GM19372 (cell line): ENCODE data around the gene EXOC4.

Source experiments
- ATAC-seq: cut with Tn5 transposase; IDR thresholded peaks from one replicate; pipeline ENCODE4 v1.9.1; 2021; ENCODE audit warnings: mild to moderate bottlenecking, low read depth, moderate library complexity; ENCODE audit not compliant: unreplicated experiment

The EXOC4 gene

DNA sequence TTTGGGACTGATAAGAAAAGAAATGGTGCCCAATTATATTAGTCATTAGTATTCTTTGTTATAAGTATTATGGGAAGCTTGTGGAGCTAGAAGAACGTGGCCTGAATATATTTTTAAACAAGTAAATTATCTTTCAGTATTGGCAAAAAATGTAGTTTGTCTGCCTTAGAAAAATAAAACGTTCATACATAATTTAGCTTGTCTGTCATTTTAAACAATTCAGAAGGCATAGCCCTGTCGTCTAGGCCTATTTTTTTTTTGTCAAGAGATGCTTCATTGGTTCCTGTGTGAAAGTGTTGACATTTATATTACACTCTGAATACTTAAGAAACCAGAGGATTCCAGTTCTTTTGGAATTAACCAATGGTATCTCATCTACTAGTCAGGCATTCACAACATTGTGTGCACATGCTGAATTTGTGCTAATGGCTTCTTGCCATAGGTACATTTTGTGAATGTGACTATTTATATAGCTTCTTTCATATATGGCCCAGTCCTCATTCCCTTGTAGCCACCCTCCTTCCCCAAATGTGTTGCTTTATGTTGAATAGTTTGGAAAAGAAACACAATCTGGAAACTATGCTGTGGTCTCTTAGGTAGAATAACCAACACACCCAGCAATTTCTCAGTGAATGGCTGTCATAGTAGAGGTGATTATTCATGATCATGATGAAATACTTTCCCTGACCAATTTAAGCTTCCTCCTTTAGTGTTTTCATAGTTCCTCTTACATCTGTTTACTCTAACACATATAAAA is 435.8 kb downstream of the EXOC4 start:
- no peak for ATAC-seq

- no peak for ATAC-seq
Measured at GRCh38 chr7:133690740-133691139, 437.9 kb downstream of the EXOC4 start.

GRCh38 chr7:133691727-133692610 is 439.1 kb downstream of the EXOC4 start:
- ATAC-seq, result no peak

DNA sequence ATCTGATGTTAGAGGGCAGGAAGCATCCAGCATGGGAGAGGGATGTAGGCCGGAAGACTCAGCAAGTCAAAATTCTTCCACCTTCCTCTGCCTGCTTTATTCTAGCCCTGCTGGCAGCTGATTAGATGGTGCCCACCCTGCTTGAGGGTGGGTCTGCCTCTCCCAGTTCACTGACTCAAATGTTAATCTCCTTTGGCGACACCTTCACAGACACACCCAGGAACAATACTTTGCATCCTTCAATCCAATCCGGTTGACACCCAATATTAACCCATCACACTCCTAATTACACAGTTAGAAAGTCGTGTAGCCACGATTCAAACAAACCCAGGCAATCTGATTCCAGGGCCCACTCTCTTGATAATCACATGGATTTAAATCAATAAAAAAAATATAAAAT is 440.4 kb downstream of the EXOC4 start:
- ATAC-seq, result no peak

DNA sequence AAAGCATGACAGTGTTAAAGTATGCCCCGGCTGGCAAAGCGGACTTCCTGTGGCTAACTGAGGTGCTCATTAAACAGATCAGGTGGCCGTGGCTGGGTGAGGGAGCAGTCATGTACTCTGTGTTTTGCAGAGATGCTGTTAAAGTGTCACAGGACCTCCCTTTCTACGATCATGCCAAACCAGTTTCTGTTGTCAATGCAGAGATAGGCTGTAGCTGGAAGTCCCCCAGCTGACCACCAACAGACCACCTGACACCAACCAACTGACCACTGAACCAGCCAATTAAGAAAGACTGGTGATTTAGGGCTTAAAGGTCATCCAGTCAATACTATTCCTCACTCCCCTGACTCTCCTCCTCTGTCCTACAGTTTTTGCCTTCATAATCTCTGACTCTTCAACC is 443.2 kb downstream of the EXOC4 start:
- ATAC-seq, result no peak

DNA sequence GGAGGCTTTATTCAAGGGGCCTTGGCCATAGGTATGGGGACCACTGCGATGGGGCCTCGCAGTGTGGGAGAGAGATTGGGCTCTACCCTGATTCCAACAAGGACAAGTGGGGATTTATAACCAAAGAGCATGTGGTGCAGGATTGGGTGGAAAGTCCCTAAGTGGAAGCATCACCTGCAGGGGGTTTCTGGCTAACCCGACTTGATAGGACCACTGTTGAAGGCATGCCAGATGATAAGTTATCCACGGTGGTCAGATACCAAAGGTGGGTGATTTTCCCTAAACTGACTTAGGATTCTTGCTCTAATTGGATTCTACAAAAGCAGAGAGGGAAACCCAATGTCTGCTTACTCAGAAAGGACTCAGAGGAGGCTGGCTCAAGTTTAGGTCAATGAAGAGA is 444.7 kb downstream of the EXOC4 start:
- ATAC-seq, result no peak

- ATAC-seq, result no peak
Measured at GRCh38 chr7:133698127-133698526, 445.2 kb downstream of the EXOC4 start.

GRCh38 chr7:133699386-133699785 is 446.5 kb downstream of the EXOC4 start:
- no peak for ATAC-seq

GRCh38 chr7:133702078-133702477 is 449.2 kb downstream of the EXOC4 start:
- no peak for ATAC-seq

DNA sequence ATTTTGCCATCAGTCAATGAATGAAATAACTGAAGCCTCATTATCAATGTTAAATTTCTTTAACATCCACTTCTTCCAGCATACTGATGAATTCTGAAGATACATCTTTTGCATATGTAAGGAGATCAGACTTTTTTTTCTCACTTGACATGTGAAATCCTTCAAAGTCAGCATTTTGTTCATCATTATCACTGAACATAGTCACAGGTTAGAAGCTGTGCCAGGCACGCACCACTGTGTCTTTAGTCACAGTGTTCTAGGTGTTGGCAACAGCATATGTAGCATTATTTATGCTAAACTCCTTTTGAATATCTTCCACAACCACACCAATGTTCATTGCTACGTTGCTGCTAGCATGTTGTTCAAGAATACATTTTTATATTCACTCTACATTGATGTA is 450.1 kb downstream of the EXOC4 start:
- ATAC-seq, result no peak

DNA sequence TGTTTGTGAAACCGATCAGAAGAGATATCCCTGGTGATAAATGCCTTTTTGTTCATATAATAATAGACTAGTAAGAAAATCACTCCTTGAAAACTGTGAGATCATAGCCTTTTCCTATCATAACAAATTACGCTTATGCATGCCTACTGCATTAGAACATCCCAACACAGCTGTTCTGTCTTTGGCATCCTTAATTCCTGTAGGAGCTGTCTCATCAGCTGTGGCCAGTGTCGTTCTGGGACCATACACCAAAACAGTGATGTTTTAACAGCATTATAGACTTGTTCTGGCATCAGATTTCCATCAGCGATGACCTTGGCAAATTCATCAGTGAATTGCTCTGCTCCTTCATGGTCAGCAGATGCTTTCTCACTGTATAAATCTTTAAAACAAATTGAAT is 450.7 kb downstream of the EXOC4 start:
- no peak for ATAC-seq

- no peak for ATAC-seq
Measured at GRCh38 chr7:133704453-133704852, 451.6 kb downstream of the EXOC4 start.

DNA sequence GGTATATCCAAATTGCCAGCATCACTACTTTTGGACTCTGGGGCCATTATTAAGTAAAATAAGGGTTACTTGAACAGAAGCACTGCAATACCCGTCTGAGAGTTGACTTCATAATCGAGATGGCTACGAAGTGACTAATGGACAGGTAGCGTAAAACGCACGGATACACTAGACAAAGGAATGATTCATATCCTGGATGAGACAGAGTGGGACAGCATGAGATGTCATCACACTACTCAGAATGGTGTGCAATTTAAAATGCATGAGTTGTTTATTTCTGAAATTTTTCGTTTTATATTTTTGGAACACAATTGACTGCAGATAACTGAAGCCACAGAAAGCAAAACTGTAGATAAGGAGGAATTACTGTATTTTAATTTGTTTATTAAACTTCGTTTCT is 452.7 kb downstream of the EXOC4 start:
- no peak for ATAC-seq

DNA sequence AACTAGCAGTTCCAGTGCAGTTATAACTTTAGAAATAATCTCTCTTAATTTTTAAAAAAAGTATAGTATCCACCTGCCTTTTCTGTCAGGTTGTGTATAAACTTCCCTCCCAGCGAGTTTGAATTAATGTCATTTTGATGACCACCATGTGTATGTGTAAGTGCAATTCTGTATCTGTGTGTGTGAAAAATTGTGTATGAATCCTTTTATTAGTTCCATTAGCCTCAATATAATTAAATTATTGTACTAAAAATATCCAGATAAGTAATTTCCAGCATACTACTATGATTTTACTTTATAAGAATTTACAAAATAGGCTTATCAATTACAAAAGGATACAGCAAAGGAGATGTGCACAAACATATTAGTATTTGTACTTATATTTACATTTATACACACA is 453.1 kb downstream of the EXOC4 start:
- no peak for ATAC-seq

DNA sequence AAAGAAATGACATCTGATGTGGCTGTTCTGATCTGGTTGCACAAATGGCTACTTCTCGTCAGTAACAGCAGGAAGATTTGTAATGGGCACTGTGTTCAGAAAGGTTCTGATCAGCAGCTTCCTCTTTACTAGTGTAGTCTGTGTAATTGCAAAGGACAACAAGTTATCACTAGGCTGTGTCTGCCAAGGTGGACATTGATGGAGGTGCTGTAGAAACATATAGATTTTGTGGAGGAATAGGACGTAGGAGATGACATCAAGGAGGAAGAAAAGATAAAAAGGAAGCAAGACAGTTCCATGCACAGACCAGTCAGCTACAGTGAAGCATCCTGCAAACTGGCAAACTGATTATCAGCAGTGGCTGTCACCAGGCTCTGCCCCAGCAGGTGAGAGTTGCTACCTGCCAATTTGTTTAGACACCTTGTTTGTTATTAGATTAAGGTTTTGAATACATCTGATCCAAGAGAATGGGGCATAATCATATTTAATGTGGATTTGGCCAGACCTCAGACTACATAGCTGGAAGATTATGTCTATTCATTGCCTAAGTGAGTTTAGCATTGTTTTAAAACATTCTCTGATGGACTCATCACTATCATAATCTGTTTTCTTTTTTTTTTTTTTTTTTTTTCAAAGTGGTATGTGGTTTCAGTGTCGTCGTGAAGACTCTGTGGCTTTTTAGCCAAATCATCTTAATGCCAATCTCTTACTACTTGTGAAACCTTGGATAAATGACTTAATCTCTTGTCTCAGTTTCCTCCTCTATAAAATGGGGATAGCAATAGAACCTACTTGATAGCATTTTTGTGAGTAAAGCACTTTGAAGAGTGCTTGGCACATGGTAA is 456.4 kb downstream of the EXOC4 start:
- no peak for ATAC-seq

DNA sequence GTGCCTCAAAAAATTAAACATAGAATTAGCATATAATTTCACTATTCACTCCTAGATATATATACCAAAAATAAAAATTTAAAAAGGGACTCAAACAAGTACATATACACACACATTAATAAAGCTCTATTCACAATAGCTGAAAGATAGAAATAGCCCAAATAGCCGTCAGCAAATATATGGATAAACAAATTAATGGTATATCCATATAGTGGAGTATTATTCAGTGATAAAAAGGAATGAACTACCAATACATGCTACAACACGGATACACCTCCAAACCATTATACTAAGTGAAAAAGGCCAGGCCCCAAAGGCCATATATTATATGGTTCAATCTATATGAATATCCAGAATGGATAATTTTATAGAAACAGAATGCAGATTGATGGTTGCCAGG is 459.7 kb downstream of the EXOC4 start:
- no peak for ATAC-seq

- ATAC-seq, result no peak
Measured at GRCh38 chr7:133714654-133715053, 461.8 kb downstream of the EXOC4 start.

DNA sequence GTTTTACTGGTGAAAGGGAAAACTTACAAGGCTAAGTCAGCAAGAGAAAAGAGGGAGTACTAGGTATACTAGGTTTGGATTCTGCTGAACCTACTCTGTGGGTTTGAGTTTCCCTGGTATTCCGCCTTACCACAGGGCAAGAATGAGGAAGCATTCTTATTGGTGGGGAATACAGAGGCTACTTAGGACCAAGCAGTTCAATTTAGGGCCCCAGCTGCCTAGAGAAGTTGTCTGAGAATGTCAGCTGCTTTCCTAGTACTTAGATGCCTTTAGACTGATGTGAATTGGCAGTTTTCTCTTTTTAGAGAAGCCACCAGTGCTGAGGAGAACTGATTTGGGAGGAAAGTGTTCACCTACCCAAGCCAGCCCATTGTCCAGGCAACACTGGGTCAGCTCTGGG is 465.3 kb downstream of the EXOC4 start:
- no peak for ATAC-seq

GRCh38 chr7:133723044-133723443 is 470.2 kb downstream of the EXOC4 start:
- ATAC-seq, result no peak

- no peak for ATAC-seq
Measured at GRCh38 chr7:133724148-133724547, 471.3 kb downstream of the EXOC4 start.

DNA sequence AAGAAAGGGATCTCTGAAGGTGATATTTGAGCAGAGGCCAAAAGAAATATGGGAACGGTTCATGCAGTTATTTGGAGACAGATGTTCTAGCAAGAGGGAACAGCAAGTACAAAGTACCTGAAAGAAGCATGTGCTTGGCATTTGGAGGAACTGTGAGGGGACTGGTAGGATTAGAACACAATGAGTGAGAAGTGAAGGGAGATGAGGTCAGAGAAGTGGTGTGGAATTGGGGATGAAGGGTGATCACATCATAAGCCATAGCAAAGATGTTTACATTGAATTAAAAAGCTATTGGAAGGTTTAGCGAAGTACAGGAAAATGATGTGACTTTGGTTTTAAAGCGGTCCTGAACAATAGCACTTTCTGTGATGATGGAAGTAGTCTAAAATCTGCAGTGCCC is 471.8 kb downstream of the EXOC4 start:
- no peak for ATAC-seq
